Measurements from ENCODE around the gene SPI1. TPM values are rescaled to one million over a fixed set of nuclear protein-coding genes. Genes with fewer than 3 reads are reported as not detected.
A peak's percentile ranks its signal among the peaks of the same experiment; 100 is the strongest.

Gene SPI1
- polyA plus RNA-seq, 1 donor: 10.2 TPM

- WGBS (ENCODE audit: insufficient coverage, low lambda C conversion rate): no CpG with 5 or more reads among the region's 3 CpGs
- Histone ChIP-seq H3K4me1 (ENCODE audit: control insufficient read depth, insufficient read depth, low read length) (peaks cover 10% of the 10 kb centered on the region), H3K36me3 (ENCODE audit: control insufficient read depth, insufficient read depth, low read length) (no peaks in the 10 kb centered on the region), H3K4me3 (ENCODE audit: low read length) (no peak overlapping the region), H3K9me3 (ENCODE audit: control insufficient read depth, low read depth, low read length) (no peaks in the 10 kb centered on the region), H3K27me3 (ENCODE audit: control insufficient read depth, insufficient read depth, low read length) (no peaks in the 10 kb centered on the region), H3K27ac (ENCODE audit: low read length) (no peak overlapping the region)
- DNase-seq: no peak
Measured at GRCh38 chr11:47403571-47403970, 25.2 kb upstream of the SPI1 start.

DNA sequence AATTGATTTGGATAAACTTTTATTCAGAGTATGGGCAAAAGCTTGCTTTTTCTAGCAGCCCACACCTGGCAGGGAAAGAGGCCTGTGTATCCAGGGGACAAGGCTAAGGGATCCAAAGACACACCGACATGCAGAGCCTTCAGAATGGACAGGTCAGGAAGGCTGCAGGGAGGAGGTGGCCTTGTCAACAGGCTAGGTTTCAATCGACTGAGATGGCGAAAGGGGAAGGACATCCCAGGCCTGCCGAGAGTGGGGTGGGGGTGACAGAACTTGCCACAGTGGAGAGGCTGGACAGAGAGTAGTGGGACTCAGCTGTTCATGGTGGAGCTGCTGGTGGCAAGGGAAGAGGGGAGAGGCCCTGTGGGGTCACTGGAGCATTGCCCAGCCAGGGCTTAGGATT lies 24.8 kb upstream of the SPI1 start:
- H3K27me3 ChIP-seq (ENCODE audit: control insufficient read depth, insufficient read depth, low read length): no peaks in the 10 kb centered on the region
- WGBS (ENCODE audit: insufficient coverage, low lambda C conversion rate): no CpG with 5 or more reads among the region's 4 CpGs
- DNase-seq: no peak

GRCh38 chr11:47400768-47401279 lies 22.5 kb upstream of the SPI1 start:
- WGBS (ENCODE audit: insufficient coverage, low lambda C conversion rate): no CpG with 5 or more reads among the region's 8 CpGs
- peaks cover 2% of the 10 kb centered on the region for H3K4me1 ChIP-seq (ENCODE audit: control insufficient read depth, insufficient read depth, low read length)
- DNase-seq: no peak
- no peaks in the 10 kb centered on the region for H3K36me3 ChIP-seq (ENCODE audit: control insufficient read depth, insufficient read depth, low read length)
- no peak overlapping the region for H3K27ac ChIP-seq (ENCODE audit: low read length)
- no peaks in the 10 kb centered on the region for H3K9me3 ChIP-seq (ENCODE audit: control insufficient read depth, low read depth, low read length)
- H3K4me3 ChIP-seq (ENCODE audit: low read length): peak overlapping the region; percentile 42
- H3K27me3 ChIP-seq (ENCODE audit: control insufficient read depth, insufficient read depth, low read length): no peaks in the 10 kb centered on the region

More for the DNA sequence above, 24.8 kb upstream of the SPI1 start:
- Histone ChIP-seq H3K4me3 (ENCODE audit: low read length) (no peak overlapping the region), H3K4me1 (ENCODE audit: control insufficient read depth, insufficient read depth, low read length) (peaks cover 10% of the 10 kb centered on the region), H3K27ac (ENCODE audit: low read length) (no peak overlapping the region), H3K36me3 (ENCODE audit: control insufficient read depth, insufficient read depth, low read length) (no peaks in the 10 kb centered on the region), H3K9me3 (ENCODE audit: control insufficient read depth, low read depth, low read length) (no peaks in the 10 kb centered on the region)

DNA sequence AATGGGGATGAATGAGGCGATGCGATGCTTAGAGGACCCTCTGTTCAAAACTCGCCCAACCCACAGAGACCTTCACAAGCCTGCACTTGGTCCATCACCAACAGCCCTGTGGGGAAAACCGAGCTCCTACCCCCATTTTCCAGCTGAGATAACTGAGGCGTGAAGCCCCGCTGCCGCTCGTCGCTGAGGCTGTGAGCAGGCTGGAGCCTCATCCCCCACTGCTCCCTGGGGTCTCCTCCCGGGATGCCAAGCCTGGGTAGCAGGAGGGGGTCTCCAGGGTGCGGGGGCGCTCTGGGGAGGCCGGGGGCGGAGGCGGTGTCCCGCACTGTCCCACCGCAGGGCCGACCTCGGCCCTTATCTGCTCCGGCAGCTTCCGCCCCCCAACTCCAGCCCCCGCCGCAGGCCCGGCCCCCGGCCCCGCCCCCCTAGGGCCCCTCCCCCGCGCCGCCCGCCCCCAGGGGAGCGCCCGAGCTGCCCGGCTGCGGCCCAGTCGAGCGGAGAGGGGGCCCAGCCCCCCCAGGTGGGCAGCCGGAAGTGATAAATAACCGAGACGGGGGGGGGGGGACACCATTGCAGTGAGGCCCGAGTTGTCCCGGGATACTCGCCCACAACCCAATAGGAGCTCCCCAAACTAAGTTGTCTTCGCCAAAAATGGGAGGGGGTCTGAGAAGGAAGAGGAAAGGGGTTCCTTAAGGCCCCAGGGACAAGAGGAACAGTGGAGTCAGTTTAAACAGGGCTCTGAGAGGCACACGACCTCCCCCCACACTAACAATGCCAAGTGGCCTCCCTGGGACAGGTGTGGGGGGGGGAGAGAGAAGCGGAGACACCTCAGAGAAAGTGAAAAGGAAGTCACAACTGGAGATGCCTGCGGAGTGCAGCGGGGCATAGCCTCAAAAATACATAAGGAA lies 21.8 kb upstream of the SPI1 start:
- DNase-seq: peak in 1 of 2 donors; percentile 42
- Histone ChIP-seq H3K36me3 (ENCODE audit: control insufficient read depth, insufficient read depth, low read length) (no peaks in the 10 kb centered on the region), H3K9me3 (ENCODE audit: control insufficient read depth, low read depth, low read length) (no peaks in the 10 kb centered on the region), H3K27me3 (ENCODE audit: control insufficient read depth, insufficient read depth, low read length) (no peaks in the 10 kb centered on the region), H3K4me1 (ENCODE audit: control insufficient read depth, insufficient read depth, low read length) (peaks cover 2% of the 10 kb centered on the region), H3K4me3 (ENCODE audit: low read length) (peak overlapping the region; percentile 51), H3K27ac (ENCODE audit: low read length) (no peak overlapping the region)
- no CpG with 5 or more reads among the region's 47 CpGs for WGBS (ENCODE audit: insufficient coverage, low lambda C conversion rate)

- Histone ChIP-seq H3K27me3 (ENCODE audit: control insufficient read depth, insufficient read depth, low read length) (no peaks in the 10 kb centered on the region), H3K36me3 (ENCODE audit: control insufficient read depth, insufficient read depth, low read length) (no peaks in the 10 kb centered on the region), H3K4me1 (ENCODE audit: control insufficient read depth, insufficient read depth, low read length) (peaks cover 2% of the 10 kb centered on the region), H3K4me3 (ENCODE audit: low read length) (no peak overlapping the region), H3K27ac (ENCODE audit: low read length) (no peak overlapping the region), H3K9me3 (ENCODE audit: control insufficient read depth, low read depth, low read length) (no peaks in the 10 kb centered on the region)
- no peak for DNase-seq
- no CpG with 5 or more reads among the region's 1 CpG for WGBS (ENCODE audit: insufficient coverage, low lambda C conversion rate)
Measured at GRCh38 chr11:47398551-47398950, 20.2 kb upstream of the SPI1 start.

DNA sequence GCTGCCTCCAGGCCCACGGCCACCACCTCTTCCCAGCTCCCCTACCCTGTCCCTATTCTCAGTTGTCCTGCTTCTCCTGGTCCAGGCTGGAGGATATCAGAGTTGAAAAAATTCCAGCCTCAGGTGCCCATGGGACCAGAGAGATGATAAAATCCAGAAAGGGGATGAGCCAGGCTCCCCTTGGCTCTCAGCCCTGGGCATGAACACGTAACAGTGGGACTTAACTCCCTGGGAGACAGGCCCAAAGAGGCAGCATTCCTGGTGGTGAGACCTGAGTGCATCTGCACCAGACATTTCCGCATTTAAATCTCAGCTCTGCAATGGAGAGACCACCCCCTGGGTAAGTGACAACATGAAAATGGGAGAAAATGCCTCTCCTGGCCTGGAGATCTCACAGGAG lies 19.7 kb upstream of the SPI1 start:
- Histone ChIP-seq H3K4me1 (ENCODE audit: control insufficient read depth, insufficient read depth, low read length) (peaks cover 2% of the 10 kb centered on the region), H3K27ac (ENCODE audit: low read length) (no peak overlapping the region), H3K9me3 (ENCODE audit: control insufficient read depth, low read depth, low read length) (no peaks in the 10 kb centered on the region), H3K27me3 (ENCODE audit: control insufficient read depth, insufficient read depth, low read length) (no peaks in the 10 kb centered on the region), H3K36me3 (ENCODE audit: control insufficient read depth, insufficient read depth, low read length) (no peaks in the 10 kb centered on the region), H3K4me3 (ENCODE audit: low read length) (no peak overlapping the region)
- no CpG with 5 or more reads among the region's 3 CpGs for WGBS (ENCODE audit: insufficient coverage, low lambda C conversion rate)
- DNase-seq: no peak

- Histone ChIP-seq H3K36me3 (ENCODE audit: control insufficient read depth, insufficient read depth, low read length) (no peaks in the 10 kb centered on the region), H3K4me1 (ENCODE audit: control insufficient read depth, insufficient read depth, low read length) (peaks cover 2% of the 10 kb centered on the region), H3K9me3 (ENCODE audit: control insufficient read depth, low read depth, low read length) (no peaks in the 10 kb centered on the region), H3K27me3 (ENCODE audit: control insufficient read depth, insufficient read depth, low read length) (no peaks in the 10 kb centered on the region), H3K4me3 (ENCODE audit: low read length) (no peak overlapping the region), H3K27ac (ENCODE audit: low read length) (no peak overlapping the region)
- no peak for DNase-seq
- no CpG with 5 or more reads among the region's 3 CpGs for WGBS (ENCODE audit: insufficient coverage, low lambda C conversion rate)
Measured at GRCh38 chr11:47396049-47396320, 17.6 kb upstream of the SPI1 start.

GRCh38 chr11:47395223-47396048 lies 17.1 kb upstream of the SPI1 start:
- Histone ChIP-seq H3K36me3 (ENCODE audit: control insufficient read depth, insufficient read depth, low read length) (no peaks in the 10 kb centered on the region), H3K27me3 (ENCODE audit: control insufficient read depth, insufficient read depth, low read length) (no peaks in the 10 kb centered on the region), H3K4me1 (ENCODE audit: control insufficient read depth, insufficient read depth, low read length) (peaks cover 2% of the 10 kb centered on the region), H3K4me3 (ENCODE audit: low read length) (no peak overlapping the region), H3K9me3 (ENCODE audit: control insufficient read depth, low read depth, low read length) (no peaks in the 10 kb centered on the region), H3K27ac (ENCODE audit: low read length) (peak overlapping the region; percentile 38)
- DNase-seq: no peak
- no CpG with 5 or more reads among the region's 25 CpGs for WGBS (ENCODE audit: insufficient coverage, low lambda C conversion rate)

DNA sequence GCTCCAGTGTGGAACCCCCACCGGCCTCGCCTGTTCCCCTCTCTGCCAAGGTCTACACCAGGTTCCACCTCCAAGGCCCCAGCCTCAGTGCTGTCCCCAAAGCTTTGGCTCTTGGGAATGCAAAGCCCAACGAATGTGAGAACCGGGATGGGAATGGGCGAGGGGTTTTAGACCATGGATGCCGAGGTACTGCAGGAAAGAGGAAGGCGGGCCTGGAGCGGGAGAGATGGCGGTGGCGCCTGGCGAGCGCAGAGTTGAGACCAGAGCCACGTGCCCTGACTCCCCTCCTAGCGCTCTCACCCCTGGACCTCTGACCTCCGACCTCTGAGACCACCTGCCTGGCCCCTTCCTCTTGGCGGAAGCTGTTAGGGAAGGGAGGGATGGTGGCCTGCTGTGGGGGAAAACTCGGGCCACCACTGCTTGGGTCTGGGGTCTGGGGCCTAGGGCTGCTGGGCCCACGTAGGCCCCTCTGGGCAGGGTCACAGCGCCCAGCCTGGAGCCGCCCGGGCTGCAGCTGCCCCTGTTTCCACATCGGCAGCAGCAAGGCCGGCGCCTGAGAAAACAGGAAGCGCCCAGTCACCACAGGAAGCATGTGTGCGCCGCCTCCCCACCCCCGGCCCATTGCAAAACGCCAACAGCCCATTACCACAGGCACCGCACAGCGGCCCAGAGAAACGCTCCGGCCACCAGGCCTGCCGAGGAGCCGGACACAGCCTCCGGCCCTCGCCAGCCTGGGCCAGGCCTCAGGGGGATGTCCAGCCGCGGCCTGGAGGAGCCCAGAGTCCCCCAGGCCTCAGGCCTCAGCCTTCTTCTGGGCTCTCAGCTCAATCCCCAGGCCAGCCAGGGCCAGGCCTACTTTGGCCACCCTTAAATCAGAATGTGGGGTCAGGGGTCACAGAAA lies 16.2 kb upstream of the SPI1 start:
- Histone ChIP-seq H3K9me3 (ENCODE audit: control insufficient read depth, low read depth, low read length) (no peaks in the 10 kb centered on the region), H3K27me3 (ENCODE audit: control insufficient read depth, insufficient read depth, low read length) (no peaks in the 10 kb centered on the region), H3K27ac (ENCODE audit: low read length) (peak overlapping the region; percentile 38), H3K36me3 (ENCODE audit: control insufficient read depth, insufficient read depth, low read length) (no peaks in the 10 kb centered on the region), H3K4me3 (ENCODE audit: low read length) (no peak overlapping the region), H3K4me1 (ENCODE audit: control insufficient read depth, insufficient read depth, low read length) (no peaks in the 10 kb centered on the region)
- WGBS (ENCODE audit: insufficient coverage, low lambda C conversion rate): no CpG with 5 or more reads among the region's 39 CpGs
- DNase-seq: peak in 1 of 2 donors; percentile 20

GRCh38 chr11:47394050-47394321 lies 15.6 kb upstream of the SPI1 start:
- no peaks in the 10 kb centered on the region for H3K27me3 ChIP-seq (ENCODE audit: control insufficient read depth, insufficient read depth, low read length)
- WGBS (ENCODE audit: insufficient coverage, low lambda C conversion rate): no CpG with 5 or more reads among the region's 9 CpGs
- no peak overlapping the region for H3K27ac ChIP-seq (ENCODE audit: low read length)
- DNase-seq: no peak
- no peaks in the 10 kb centered on the region for H3K9me3 ChIP-seq (ENCODE audit: control insufficient read depth, low read depth, low read length)
- H3K4me3 ChIP-seq (ENCODE audit: low read length): no peak overlapping the region
- no peaks in the 10 kb centered on the region for H3K4me1 ChIP-seq (ENCODE audit: control insufficient read depth, insufficient read depth, low read length)
- H3K36me3 ChIP-seq (ENCODE audit: control insufficient read depth, insufficient read depth, low read length): no peaks in the 10 kb centered on the region
